GM21825 (cell line): ENCODE measurements around the gene LHFPL2.
"Not testable (repeated sequence)": the region's sequence is repeated elsewhere in the genome, so short reads cannot be mapped to it uniquely, and the experiment has no call there.

Source experiments
- ATAC-seq: cut with Tn5 transposase; IDR thresholded peaks from one replicate; pipeline ENCODE4 v1.9.1; 2021; ENCODE audit warnings: mild to moderate bottlenecking, moderate library complexity; ENCODE audit not compliant: unreplicated experiment

Gene LHFPL2

DNA sequence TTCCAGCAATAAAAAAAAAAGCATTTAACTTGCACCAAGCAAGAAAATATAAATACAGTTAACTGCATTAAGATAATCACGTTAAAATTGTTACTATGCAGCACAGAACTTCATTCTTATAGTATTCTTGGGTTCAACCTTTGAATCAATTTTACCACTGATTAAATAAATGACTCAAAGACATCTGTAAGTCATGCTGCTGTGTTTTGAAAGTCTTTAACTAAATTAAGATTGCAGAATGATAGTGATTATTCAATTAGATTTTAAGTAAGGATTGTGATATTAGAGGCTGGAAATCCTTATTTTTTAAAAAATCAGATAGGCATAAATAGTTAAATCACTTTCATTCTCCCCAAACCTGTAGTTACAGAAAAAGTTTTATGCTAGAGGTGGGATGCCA, 171.8 kb downstream of the LHFPL2 start:
- ATAC-seq: no peak

DNA sequence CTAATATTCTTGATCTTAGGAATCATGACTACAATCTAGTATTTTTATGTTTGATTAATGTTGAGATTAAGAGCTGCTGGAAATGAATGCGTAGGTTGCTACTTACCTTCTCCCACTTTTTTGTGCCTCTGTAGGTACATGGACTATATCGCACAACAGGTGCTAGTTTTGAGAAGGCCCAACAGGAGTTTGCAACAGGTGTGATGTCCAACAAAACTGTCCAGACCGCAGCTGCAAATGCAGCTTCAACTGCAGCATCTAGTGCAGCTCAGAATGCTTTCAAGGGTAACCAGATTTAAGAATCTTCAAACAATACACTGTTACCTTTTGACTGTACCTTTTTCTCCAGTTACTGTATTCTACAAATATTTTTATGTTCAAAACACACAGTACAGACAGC, 173.2 kb downstream of the LHFPL2 start:
- ATAC-seq: no peak

DNA sequence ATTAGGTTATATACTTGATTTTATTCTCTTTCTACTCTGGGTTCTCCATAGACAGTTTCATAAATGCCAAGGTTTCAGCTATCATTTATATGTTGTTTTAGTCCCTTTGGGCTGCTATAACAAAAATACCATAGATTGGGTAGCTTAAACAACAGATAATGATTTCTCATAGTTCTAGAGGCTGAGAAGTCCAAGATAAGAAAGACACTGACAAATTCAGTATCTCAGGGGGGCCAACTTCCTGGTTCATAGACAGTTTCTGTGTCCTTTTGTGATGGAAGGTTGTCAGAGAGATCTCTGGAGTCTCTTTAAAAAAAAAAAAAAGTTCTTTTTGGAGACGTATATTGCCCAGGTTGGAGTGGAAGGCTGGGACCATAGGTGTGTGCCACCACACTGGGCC, 174.8 kb downstream of the LHFPL2 start:
- no peak for ATAC-seq

DNA sequence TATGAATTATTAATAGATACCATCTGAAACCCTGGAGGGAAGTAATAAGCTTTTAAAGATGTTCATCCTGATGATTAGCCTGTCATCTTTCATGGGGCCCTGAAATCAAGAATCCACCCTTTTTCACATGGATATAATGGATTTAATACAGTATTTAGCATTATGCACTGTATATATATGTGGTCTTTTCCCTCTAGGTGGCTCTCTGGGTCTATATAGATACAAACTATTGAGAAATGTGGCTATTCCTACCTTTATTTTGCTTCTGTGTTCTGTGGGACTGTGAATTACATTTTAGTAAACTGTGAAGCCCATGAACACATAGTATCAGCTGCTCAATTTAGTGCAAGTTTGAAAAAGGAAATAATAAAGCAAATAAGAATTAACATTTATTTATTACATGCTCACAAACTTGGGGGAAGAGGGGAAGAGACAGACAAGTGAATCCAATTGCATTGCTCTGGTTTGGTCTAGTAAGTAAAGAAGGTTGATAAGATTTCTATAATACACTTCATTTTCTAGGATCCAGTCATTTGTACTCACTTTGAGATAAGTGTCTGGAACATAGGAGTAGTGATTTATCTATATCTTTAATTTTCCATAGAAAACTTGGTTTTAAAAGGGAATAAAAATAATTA, 176.0 kb downstream of the LHFPL2 start:
- ATAC-seq: no peak

DNA sequence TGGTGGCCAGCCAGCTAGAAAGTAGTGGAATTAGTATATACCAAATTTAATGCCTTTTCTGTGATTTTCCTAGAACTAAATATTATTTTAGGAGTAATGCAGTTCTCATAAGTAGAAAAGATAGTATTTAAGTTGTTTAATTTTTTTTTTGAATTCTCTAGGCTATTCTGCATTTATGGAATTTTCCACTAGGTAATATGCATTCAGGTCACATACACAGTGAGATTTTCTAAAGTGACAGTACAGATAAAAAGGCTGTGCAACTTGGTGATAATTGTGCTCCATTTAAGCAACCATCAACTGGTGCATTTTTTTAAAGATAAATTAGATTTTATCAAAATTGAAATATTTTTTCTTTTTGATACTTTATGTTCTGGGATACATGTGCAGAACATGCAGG, 176.7 kb downstream of the LHFPL2 start:
- ATAC-seq: no peak

DNA sequence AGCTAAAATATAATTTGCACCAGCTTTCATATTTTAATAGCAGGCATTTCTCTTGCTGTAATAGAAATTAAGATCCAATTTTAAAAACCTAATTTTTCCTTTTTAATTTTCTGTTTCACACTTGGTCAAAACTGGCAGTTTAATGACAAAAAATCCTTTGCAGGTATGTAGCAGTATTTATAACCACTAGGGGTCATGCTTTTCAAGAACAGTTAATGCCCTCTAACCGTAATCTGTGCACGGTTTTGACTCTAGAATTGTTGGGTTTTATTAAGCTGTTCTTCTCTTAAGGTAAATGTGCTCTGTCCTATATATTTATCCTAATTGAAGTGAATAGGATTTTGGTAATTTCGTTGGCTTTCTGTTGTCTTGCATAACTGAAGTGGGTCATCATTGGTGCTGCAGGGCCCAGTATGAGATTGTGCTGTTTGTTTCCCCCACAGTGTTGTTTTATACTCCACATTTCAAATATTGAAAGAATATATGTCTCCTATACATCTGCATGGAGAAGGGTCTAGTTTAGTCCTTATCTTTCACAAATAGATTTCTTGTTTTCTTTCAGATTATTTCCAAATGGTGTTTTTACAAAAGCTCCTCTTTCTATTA, 180.7 kb downstream of the LHFPL2 start:
- no peak for ATAC-seq

DNA sequence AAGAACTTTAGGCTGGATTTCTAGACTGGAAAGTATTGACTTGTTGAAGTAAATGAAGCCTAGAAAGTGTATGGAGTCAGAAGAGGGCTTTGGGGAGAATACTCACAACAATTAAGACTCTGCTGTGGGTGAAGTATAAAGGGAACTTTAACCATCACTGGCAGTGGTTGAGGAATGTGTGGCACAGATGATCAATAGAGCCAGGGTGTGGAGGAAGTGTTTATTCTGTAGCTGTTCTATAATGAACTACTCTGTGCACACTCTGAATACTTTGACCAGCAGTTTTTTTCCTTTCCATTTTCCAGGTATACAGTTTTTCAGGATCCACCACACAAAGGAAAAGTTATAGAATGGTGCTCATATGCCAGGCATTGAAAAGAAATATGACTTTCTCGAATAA, 181.4 kb downstream of the LHFPL2 start:
- no peak for ATAC-seq

DNA sequence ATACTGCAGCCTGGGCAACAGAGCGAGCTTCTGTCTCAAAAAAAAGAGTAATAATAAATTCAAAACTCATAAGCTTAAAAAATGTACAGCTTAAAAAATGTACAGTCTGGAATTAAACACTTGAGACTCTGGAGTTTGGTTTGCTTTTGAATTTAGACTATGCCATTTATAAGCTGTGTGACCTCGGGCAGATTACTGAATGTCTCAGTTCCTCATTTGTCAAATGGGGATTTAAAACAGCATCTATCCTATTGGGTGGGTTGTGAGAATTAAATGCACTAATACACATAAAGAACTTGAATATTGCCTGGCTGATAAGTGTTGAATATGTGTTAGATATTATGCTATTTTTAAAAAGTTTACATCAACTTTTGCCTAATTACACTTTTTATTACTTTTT, 189.7 kb downstream of the LHFPL2 start:
- no peak for ATAC-seq

DNA sequence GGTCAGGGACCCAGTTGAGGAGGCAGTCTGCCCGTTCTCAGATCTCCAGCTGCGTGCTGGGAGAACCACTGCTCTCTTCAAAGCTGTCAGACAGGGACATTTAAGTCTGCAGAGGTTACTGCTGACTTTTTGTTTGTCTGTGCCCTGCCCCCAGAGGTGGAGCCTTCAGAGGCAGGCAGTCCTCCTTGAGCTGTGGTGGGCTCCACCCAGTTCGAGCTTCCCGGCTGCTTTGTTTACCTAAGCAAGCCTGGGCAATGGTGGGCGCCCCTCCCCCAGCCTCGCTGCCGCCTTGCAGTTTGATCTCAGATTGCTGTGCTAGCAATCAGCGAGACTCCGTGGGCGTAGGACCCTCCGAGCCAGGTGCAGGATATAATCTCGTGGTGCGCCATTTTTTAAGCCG, 191.1 kb downstream of the LHFPL2 start:
- not testable (repeated sequence) for ATAC-seq

DNA sequence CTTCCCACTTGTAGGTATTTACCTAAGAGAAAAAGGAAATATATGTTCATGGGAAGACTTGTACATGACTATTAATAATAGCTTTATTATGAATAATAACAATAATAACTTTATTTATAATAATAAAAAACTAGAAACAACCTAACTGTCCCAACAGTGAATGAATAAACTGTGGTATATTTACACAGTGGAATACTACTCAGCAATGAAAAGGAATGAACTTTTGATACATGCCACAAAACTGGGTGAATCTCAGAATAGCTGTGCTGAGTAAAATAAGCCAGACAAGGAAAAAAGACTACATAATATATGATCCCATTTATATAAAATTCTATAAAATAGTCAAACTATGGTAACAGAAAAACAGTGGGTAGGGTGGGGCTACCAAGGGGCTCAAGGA, 199.5 kb downstream of the LHFPL2 start:
- no peak for ATAC-seq

DNA sequence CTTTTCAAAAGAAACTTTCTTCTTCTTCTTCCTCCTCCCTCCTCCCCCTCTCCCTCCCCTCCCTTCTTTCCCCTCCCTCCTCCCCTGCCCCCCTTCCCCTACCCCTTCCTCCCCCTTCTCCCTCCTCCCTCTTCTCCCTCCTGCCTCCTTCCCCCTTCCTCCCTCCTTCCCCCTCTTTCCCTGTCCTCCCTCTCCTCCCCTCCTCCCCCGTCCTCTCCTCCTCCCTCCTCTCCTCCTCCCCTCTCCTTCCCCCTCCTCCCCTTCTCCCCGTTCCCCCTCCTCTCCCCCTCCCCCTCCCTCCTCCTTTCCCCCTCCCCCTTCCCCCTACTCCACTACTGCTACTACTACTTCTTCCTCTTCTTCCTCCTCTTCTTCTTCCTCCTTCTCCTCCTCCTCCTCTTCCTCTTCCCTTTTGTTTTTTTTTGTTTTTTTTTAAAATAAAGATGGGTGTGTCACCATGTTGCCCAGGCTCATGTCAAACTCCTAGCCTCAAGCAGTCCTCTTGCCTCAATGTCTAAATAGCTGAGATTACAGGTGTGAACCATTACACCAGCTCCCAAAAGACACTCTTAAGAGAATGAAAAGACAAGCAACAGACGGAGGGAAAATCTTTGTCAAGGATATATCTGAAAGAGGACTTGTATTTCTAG, 200.7 kb downstream of the LHFPL2 start:
- ATAC-seq: no peak
